IMR-90 (cell line): ENCODE results near the gene NSUN6. TPM values are rescaled to one million over a fixed set of nuclear protein-coding genes. Genes with fewer than 3 reads are reported as not detected.
"Not testable (repeated sequence)": the region's sequence is repeated elsewhere in the genome, so short reads cannot be mapped to it uniquely, and the experiment has no call there.

Experiments
- ATAC-seq: fragments of 200-7000 bp; cut with Tn5 transposase; 2 replicates; pipeline ENCODE4 v1.9.1; 2020; ENCODE audit warnings: low read depth, mild to moderate bottlenecking, moderate library complexity
- BruUV-seq: library from RNA; stranded (reverse); fragments of 400-500 nt; replicated peaks from 2 replicates; lab custom pipeline; 2021; lab: Mats Ljungman, UMichigan
- CTCF ChIA-PET: fragments of 300-600 bp; formaldehyde crosslinking; extraction: SDS; loops from one replicate; lab custom pipeline; 2021; ENCODE audit warnings: antibody characterized with exemption; lab: Yijun Ruan, JAX
- POLR2A ChIA-PET: fragments of 300-600 bp; sonication (Branson Sonifier 250); formaldehyde crosslinking; loops from one replicate; lab custom pipeline; 2022; ENCODE audit warnings: antibody characterized with exemption; ENCODE audit not compliant: unreplicated experiment; lab: Charles Lee
- DNase-seq: peaks from one replicate; pipeline ENCODE4 v3.0.0; 2013
- H2AFZ ChIP-seq: replicated peaks from 2 replicates; pipeline ENCODE3; 2013; ENCODE audit warnings: low read length, mild to moderate bottlenecking; ENCODE audit not compliant: poor library complexity
- H2AK5ac ChIP-seq: 2 replicates; pipeline ENCODE4 v1.6.1; 2013; ENCODE audit warnings: low read depth, low read length, inconsistent platforms
- H2AK9ac ChIP-seq: replicated peaks from 2 replicates; pipeline ENCODE3; 2013; ENCODE audit warnings: mild to moderate bottlenecking, low read depth, low read length, moderate library complexity; ENCODE audit not compliant: poor library complexity
- H2BK120ac ChIP-seq: 2 replicates; pipeline ENCODE4 v1.6.1; 2013; ENCODE audit warnings: low read depth, low read length, inconsistent platforms
- H2BK15ac ChIP-seq: 3 replicates; pipeline ENCODE4 v1.6.1; 2013; ENCODE audit warnings: low read depth, low read length, inconsistent platforms
- H2BK20ac ChIP-seq: 2 replicates; pipeline ENCODE4 v1.6.1; 2013; ENCODE audit warnings: low read depth, mild to moderate bottlenecking, inconsistent platforms, low read length, moderate library complexity
- H2BK5ac ChIP-seq: 2 replicates; pipeline ENCODE4 v1.6.1; 2013; ENCODE audit warnings: mild to moderate bottlenecking, low read depth, low read length, inconsistent platforms; ENCODE audit not compliant: poor library complexity, severe bottlenecking
- H3K14ac ChIP-seq: replicated peaks from 2 replicates; pipeline ENCODE4 v1.6.1; 2013; ENCODE audit warnings: low read depth, low read length, inconsistent platforms
- H3K18ac ChIP-seq: 2 replicates; pipeline ENCODE4 v1.6.1; 2013; ENCODE audit warnings: low read depth, low read length, control low read depth
- H3K23ac ChIP-seq: 2 replicates; pipeline ENCODE4 v1.6.1; 2013; ENCODE audit warnings: low read depth, low read length, inconsistent platforms
- H3K27ac ChIP-seq: 2 replicates; pipeline ENCODE4 v1.5.1; 2013; ENCODE audit warnings: mild to moderate bottlenecking, control low read depth, low read length; ENCODE audit not compliant: insufficient read depth
- H3K27me3 ChIP-seq: 2 replicates; pipeline ENCODE4 v1.6.1; 2013; ENCODE audit warnings: low read length; ENCODE audit not compliant: control insufficient read depth, insufficient read depth
- H3K36me3 ChIP-seq: 2 replicates; pipeline ENCODE4 v1.6.1; 2013; ENCODE audit warnings: low read length, mixed read lengths; ENCODE audit not compliant: control insufficient read depth, insufficient read depth
- H3K4ac ChIP-seq: 2 replicates; pipeline ENCODE4 v1.6.1; 2013; ENCODE audit warnings: low read depth, low read length, inconsistent platforms
- H3K4me1 ChIP-seq: 2 replicates; pipeline ENCODE4 v1.6.1; 2013; ENCODE audit warnings: low read length, mixed read lengths; ENCODE audit not compliant: control insufficient read depth, insufficient read depth
- H3K4me2 ChIP-seq: 2 replicates; pipeline ENCODE4 v1.6.1; 2013; ENCODE audit warnings: low read depth, mild to moderate bottlenecking, control low read depth, low read length, moderate library complexity
- H3K4me3 ChIP-seq: 2 replicates; pipeline ENCODE4 v1.5.1; 2013; ENCODE audit warnings: low read depth, mild to moderate bottlenecking, control low read depth, low read length, moderate library complexity; ENCODE audit not compliant: insufficient read depth
- H3K56ac ChIP-seq: 2 replicates; pipeline ENCODE4 v1.6.1; 2013; ENCODE audit warnings: low read length, inconsistent platforms; ENCODE audit not compliant: insufficient read depth; ENCODE audit errors: extremely low read depth
- H3K79me1 ChIP-seq, 2 experiments: 2 replicates each; pipeline ENCODE4 v1.6.1; 2013; ENCODE audit warnings: low read length in 2 of 2, inconsistent platforms in 1 of 2, low read depth in 1 of 2
- H3K9ac ChIP-seq: 2 replicates; pipeline ENCODE4 v1.6.1; 2013; ENCODE audit warnings: low read depth, low read length, control low read depth
- H3K9me1 ChIP-seq: 2 replicates; pipeline ENCODE4 v1.6.1; 2013; ENCODE audit warnings: low read length, inconsistent platforms; ENCODE audit not compliant: insufficient read depth
- H3K9me3 ChIP-seq: 2 replicates; pipeline ENCODE4 v1.6.1; 2013; ENCODE audit warnings: low read length; ENCODE audit not compliant: control insufficient read depth, insufficient read depth
- H4K20me1 ChIP-seq: 2 replicates; pipeline ENCODE4 v1.6.1; 2013; ENCODE audit warnings: low read length, inconsistent platforms; ENCODE audit not compliant: insufficient read depth
- H4K5ac ChIP-seq: 2 replicates; pipeline ENCODE4 v1.6.1; 2013; ENCODE audit warnings: mild to moderate bottlenecking, low read depth, low read length, control low read depth
- H4K8ac ChIP-seq, 2 experiments: 2 replicates each; pipeline ENCODE4 v1.6.1; 2013; ENCODE audit warnings: low read depth in 2 of 2, low read length in 2 of 2, control low read depth in 1 of 2, inconsistent platforms in 1 of 2
- H4K91ac ChIP-seq: 2 replicates; pipeline ENCODE4 v1.6.1; 2013; ENCODE audit warnings: low read depth, low read length, inconsistent platforms; ENCODE audit not compliant: insufficient read depth
- WGBS, 2 experiments: methylation state at CpG; one replicate each; pipeline versions ENCODE4 v1.1.5 to v1.1.7; 2013; ENCODE audit warnings: missing lambda C conversion rate in 2 of 2; ENCODE audit not compliant: insufficient read length in 1 of 2; ENCODE audit errors: extremely low coverage in 2 of 2; 5-methylcytosine and 5-hydroxymethylcytosine counted together
- dilution Hi-C: fragments of 300-500 bp; cut with HindIII; formaldehyde crosslinking; loops from one replicate; pipeline ENCODE4 v1.14.3; 2018; ENCODE audit warnings: low sequenced_read_pairs; ENCODE audit not compliant: unreplicated experiment
- in situ Hi-C: fragments of 300-500 bp; cut with MboI; formaldehyde crosslinking; loops from 3 replicates; pipeline ENCODE4 v1.14.3; 2019; ENCODE audit warnings: low sequenced_read_pairs, inconsistent platforms, mixed read lengths
- intact Hi-C: fragments of 100-400 bp; cut with micrococcal nuclease; formaldehyde crosslinking; loops from 2 replicates; pipeline ENCODE4 v1.10.0; 2022
- polyA plus RNA-seq, 3 experiments: library from polyadenylated mRNA; depleted of rRNA; stranded (reverse); fragments of >200 nt; gene quantifications; 2 replicates each; pipeline ENCODE4 v1.2.3, GENCODE V29; 2012; ENCODE audit warnings: low replicate concordance in 1 of 3
- total RNA-seq: library from RNA; depleted of rRNA; stranded (reverse); fragments of >200 nt; gene quantifications from 2 replicates; pipeline ENCODE4 v1.2.3, GENCODE V29; 2012

Gene NSUN6
- total and polyA plus RNA-seq, 2 of the 4 experiments (the other 2 are of a cell fraction) = 4.6 to 11.5 TPM

DNA sequence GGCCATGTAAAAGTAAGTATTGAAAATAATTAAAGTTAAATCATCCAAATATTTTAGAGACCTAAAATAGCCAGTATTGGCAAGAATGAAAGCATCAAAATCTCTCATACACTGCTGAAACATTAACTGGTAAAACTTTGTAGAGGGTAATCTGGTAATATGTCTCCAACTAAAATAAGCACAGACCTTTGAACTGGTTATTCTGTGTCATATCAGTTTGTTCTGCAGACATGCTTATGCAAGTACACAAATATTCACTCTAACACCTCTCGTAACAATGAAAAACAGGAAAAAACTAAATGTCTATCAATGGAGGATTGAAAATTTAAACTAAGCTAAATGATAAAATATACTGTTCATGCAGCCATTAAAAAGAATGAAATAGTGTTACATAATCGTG, 11.7 kb downstream of the NSUN6 start:
- not testable (repeated sequence) for H2BK120ac ChIP-seq, H2AK9ac ChIP-seq

DNA sequence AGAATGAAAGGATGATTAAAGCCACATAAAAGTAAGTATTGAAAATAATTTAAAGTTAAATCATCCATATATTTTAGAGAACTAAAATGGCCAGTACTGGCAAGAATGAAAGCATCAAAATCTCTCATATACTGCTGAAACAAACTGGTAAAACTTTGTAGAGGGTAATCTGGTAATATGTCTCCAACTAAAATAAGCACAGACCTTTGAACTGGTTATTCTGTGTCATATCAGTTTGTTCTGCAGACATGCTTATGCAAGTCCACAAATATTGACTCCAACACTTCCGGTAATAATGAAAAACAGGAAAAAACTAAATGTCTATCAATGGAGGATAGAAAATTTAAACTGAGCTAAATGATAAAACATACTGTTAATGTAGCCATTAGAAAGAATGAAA, 14.0 kb downstream of the NSUN6 start:
- H4K8ac ChIP-seq, H3K79me1 ChIP-seq, DNase-seq, H3K4me3 ChIP-seq, POLR2A ChIA-PET, H3K56ac ChIP-seq, H4K5ac ChIP-seq, H2BK15ac ChIP-seq, H2BK120ac ChIP-seq, H2AK9ac ChIP-seq, H2AK5ac ChIP-seq, H4K91ac ChIP-seq, in situ Hi-C loops, dilution Hi-C loops, H2BK5ac ChIP-seq, H2BK20ac ChIP-seq, H2AFZ ChIP-seq, H3K4ac ChIP-seq, H3K27me3 ChIP-seq, H3K27ac ChIP-seq, H4K20me1 ChIP-seq, H3K23ac ChIP-seq, H3K14ac ChIP-seq, intact Hi-C loops, H3K9ac ChIP-seq, H3K9me3 ChIP-seq, ATAC-seq, H3K4me2 ChIP-seq, H3K9me1 ChIP-seq, H3K36me3 ChIP-seq, CTCF ChIA-PET, H3K18ac ChIP-seq, BruUV-seq, H3K4me1 ChIP-seq: not testable (repeated sequence)
- WGBS, 2 experiments = no CpG with 5 or more reads among the region's 1 CpG

More for the DNA sequence above, 11.7 kb downstream of the NSUN6 start:
- H3K23ac ChIP-seq, H3K36me3 ChIP-seq, H3K4ac ChIP-seq, DNase-seq, H2AK5ac ChIP-seq, H3K27ac ChIP-seq, H2BK15ac ChIP-seq, H4K91ac ChIP-seq, POLR2A ChIA-PET, in situ Hi-C loops, BruUV-seq, intact Hi-C loops, H3K4me2 ChIP-seq, H4K8ac ChIP-seq, H2BK20ac ChIP-seq, H3K56ac ChIP-seq, H3K4me1 ChIP-seq, H3K18ac ChIP-seq, H3K79me1 ChIP-seq, H4K5ac ChIP-seq, dilution Hi-C loops, H2BK5ac ChIP-seq, H3K9ac ChIP-seq, H3K9me3 ChIP-seq, H3K14ac ChIP-seq, ATAC-seq, H3K27me3 ChIP-seq, H4K20me1 ChIP-seq, H2AFZ ChIP-seq, H3K9me1 ChIP-seq, H3K4me3 ChIP-seq: not testable (repeated sequence)
- CTCF ChIA-PET = interaction anchor here (0.6 kb wide), 2 partner anchors 10 to 494 kb away, joined by 3 to 4 read pairs; no protein-coding TSS in a partner anchor
- WGBS, 2 experiments = no CpG with 5 or more reads among the region's 2 CpGs
